ENCODE measurements around the gene PERM1. TPM values are rescaled to one million over a fixed set of nuclear protein-coding genes. Genes with fewer than 3 reads are reported as not detected.
A peak's percentile ranks its signal among the peaks of the same experiment; 100 is the strongest.

The PERM1 gene
- total and polyA plus RNA-seq, 2 of the 13 experiments (the other 11 are each of a cell fraction or from before 2014, with no cell fraction given) = 0.04 to 0.29 TPM

DNA sequence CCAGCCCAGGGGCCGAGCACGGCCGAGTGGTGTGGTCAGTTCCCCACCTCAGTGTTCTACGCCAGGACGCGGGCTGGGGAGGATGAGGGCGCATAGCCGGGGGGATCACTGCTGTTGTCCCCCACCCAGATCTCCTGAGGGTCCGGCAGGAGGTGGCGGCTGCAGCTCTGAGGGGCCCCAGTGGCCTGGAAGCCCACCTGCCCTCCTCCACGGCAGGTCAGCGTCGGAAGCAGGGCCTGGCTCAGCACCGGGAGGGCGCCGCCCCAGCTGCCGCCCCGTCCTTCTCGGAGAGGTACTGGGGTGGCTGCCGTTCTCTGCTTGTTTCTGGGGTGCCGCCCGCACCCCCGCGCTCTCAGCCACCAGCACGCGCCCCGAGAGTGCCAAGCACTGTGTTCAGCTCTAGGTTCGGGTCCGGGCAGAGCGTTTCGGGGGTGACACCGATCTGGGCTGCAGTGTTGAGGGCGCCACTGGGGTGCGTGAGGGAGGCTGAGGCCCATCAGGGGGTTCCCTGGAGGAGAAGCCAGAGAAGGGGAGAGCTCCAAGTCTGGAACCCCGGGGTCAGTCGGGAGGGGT is 40.8 kb downstream of the PERM1 start:
- peak overlapping the region; percentile 72 for H3K4me2 ChIP-seq (ENCODE audit: low read depth, low read length)
- TF ChIP-seq, protein P1, sequence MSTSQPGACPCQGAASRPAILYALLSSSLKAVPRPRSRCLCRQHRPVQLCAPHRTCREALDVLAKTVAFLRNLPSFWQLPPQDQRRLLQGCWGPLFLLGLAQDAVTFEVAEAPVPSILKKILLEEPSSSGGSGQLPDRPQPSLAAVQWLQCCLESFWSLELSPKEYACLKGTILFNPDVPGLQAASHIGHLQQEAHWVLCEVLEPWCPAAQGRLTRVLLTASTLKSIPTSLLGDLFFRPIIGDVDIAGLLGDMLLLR (CRISPR knock-in tag; IDR thresholded peaks at IDR 0.05) = 0 out of 2 replicates have a peak, but pooled peaks have one; percentile 33
- TF ChIP-seq GABPB1 (CRISPR knock-in tag; IDR thresholded peaks at IDR 0.05) (0 out of 2 replicates have a peak, but pooled peaks have one; percentile 6), MTF2 (CRISPR knock-in tag; IDR thresholded peaks at IDR 0.05; ENCODE audit: borderline replicate concordance) (peak; percentile 71), HES4 (CRISPR knock-in tag; IDR thresholded peaks at IDR 0.05; ENCODE audit: borderline replicate concordance) (0 out of 2 replicates have a peak, but pooled peaks have one; percentile 19), ZFX (CRISPR knock-in tag; IDR thresholded peaks at IDR 0.05; ENCODE audit: low read depth) (0 out of 2 replicates have a peak, but pooled peaks have one; percentile 20), TCF7L2 (IDR thresholded peaks at IDR 0.05; ENCODE audit: low read depth, low read length) (no peak), ZNF598 (CRISPR knock-in tag; IDR thresholded peaks at IDR 0.05; ENCODE audit: borderline replicate concordance) (0 out of 2 replicates have a peak, but pooled peaks have one; percentile 15), PAX8 (CRISPR knock-in tag; IDR thresholded peaks at IDR 0.05; ENCODE audit: borderline replicate concordance) (no peak), ATF7 (IDR thresholded peaks at IDR 0.05) (no peak), ATF7 (CRISPR knock-in tag; IDR thresholded peaks at IDR 0.05) (0 out of 2 replicates have a peak, but pooled peaks have one; percentile 39), PCBP1 (IDR thresholded peaks at IDR 0.05; ENCODE audit: borderline replicate concordance, low read depth, low read length) (0 out of 2 replicates have a peak, but pooled peaks have one; percentile 32), KAT2B (IDR thresholded peaks at IDR 0.05; ENCODE audit: borderline replicate concordance, low read depth, low read length) (no peak), SRY (CRISPR knock-in tag; IDR thresholded peaks at IDR 0.05) (no peak), ZSCAN29 (CRISPR knock-in tag; conservative IDR thresholded peaks at IDR 0.05) (0 out of 2 replicates have a peak, but pooled peaks have one; percentile 13), ZNF790 (CRISPR knock-in tag; IDR thresholded peaks at IDR 0.05; ENCODE audit: borderline replicate concordance) (no peak), BCL6 (CRISPR knock-in tag; IDR thresholded peaks at IDR 0.05) (peak; percentile 16; the same call in 1 of the 2 replicates), EZH2 (conservative IDR thresholded peaks at IDR 0.05; ENCODE audit: low read depth, low read length) (0 out of 2 replicates have a peak, but pooled peaks have one; percentile 73), LCORL (IDR thresholded peaks at IDR 0.05) (no peak), LCORL (CRISPR knock-in tag; IDR thresholded peaks at IDR 0.05) (0 out of 2 replicates have a peak, but pooled peaks have one; percentile 43), NFKB2 (CRISPR knock-in tag; IDR thresholded peaks at IDR 0.05; ENCODE audit: borderline replicate concordance) (peak; percentile 0; the same call in 1 of the 2 replicates)
- TF ChIP-seq, protein P2, sequence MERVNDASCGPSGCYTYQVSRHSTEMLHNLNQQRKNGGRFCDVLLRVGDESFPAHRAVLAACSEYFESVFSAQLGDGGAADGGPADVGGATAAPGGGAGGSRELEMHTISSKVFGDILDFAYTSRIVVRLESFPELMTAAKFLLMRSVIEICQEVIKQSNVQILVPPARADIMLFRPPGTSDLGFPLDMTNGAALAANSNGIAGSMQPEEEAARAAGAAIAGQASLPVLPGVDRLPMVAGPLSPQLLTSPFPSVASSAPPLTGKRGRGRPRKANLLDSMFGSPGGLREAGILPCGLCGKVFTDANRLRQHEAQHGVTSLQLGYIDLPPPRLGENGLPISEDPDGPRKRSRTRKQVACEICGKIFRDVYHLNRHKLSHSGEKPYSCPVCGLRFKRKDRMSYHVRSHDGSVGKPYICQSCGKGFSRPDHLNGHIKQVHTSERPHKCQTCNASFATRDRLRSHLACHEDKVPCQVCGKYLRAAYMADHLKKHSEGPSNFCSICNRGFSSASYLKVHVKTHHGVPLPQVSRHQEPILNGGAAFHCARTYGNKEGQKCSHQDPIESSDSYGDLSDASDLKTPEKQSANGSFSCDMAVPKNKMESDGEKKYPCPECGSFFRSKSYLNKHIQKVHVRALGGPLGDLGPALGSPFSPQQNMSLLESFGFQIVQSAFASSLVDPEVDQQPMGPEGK (CRISPR knock-in tag; IDR thresholded peaks at IDR 0.05) = 0 out of 2 replicates have a peak, but pooled peaks have one; percentile 14

More for the DNA sequence above, 40.8 kb downstream of the PERM1 start:
- peaks cover 5 to 6% of the 10 kb centered on the region in 2 experiments; a peak in 4 of 5 replicates for H3K36me3 ChIP-seq (replicated peaks in 1 of 2; ENCODE audit: control insufficient read depth in 1 of 2, insufficient read depth in 2 of 2, low read length in 2 of 2)
- no peak overlapping the region for H3K9ac ChIP-seq (ENCODE audit: insufficient read depth, low read depth, low read length)
- ATAC-seq (peak; percentile 6), DNase-seq (ENCODE audit: low spot score) (no peak), FAIRE-seq (no peak)
- peaks cover 32% of the 10 kb centered on the region for H3K4me1 ChIP-seq (ENCODE audit: insufficient read depth, low read length)
- intact Hi-C loops (cut with micrococcal nuclease; ENCODE audit: unreplicated experiment) = loop anchor here (2.0 kb wide), 1 partner anchor 18 kb away; the partner anchor contains the start of gene NOC2L
- 0 out of 2 replicates have a peak, but pooled peaks cover 5% of the 10 kb centered on the region for H4K20me1 ChIP-seq (ENCODE audit: insufficient read depth, low read length)
- WGBS (ENCODE audit: low lambda C conversion rate) = 10% methylated on average over 4 of the region's 36 CpGs
- CTCF ChIA-PET (ENCODE audit: low intra/inter-chr PET ratio, low total read pairs) = no interaction called here
- H3K4me3 ChIP-seq (replicated peaks in 1 of 3; ENCODE audit: insufficient read depth in 1 of 3, low read depth in 2 of 3, low read length in 3 of 3) = peak overlapping the region; percentile 16 to 65 (median 44); a peak in 3 of 6 replicates
- no TSS peak for BruUV-seq (replicated peaks)
- in situ Hi-C loops (cut with HindIII; ENCODE audit: extremely low pct_ligation_motif_present, low pct_unique_long_range_greater_than_20kb) = no loop called here
- no peaks in the 10 kb centered on the region for H3K79me2 ChIP-seq (ENCODE audit: insufficient read depth, low read length)
- no peak overlapping the region for H2AFZ ChIP-seq (ENCODE audit: low read length)
- POLR2A ChIA-PET = interaction anchor here (3.1 kb wide), 1 partner anchor 18 kb away, joined by 10 read pairs; the partner anchor contains the start of gene NOC2L
- H3K27ac ChIP-seq (ENCODE audit: extremely low read length, insufficient read depth, low read length) = no peak overlapping the region
- H3K27me3 ChIP-seq (ENCODE audit: control insufficient read depth in 1 of 2, insufficient read depth in 2 of 2, low read length in 2 of 2) = peaks cover 17 to 46% of the 10 kb centered on the region in 2 experiments
- H3K9me3 ChIP-seq (ENCODE audit: low read length) = no peaks in the 10 kb centered on the region
